Calu3 (cell line): ENCODE measurements around the gene MGMT. TPM values are rescaled to one million over a fixed set of nuclear protein-coding genes. Genes with fewer than 3 reads are reported as not detected.

Source experiments
- BruUV-seq: library from RNA; stranded (reverse); fragments of 400-500 nt; replicated peaks from 2 replicates; lab custom pipeline; 2021; lab: Mats Ljungman, UMichigan
- CTCF ChIA-PET: fragments of 300-600 bp; sonication (Branson Sonifier 250); formaldehyde crosslinking; loops from one replicate; lab custom pipeline; 2022; ENCODE audit warnings: antibody characterized with exemption; lab: Charles Lee
- DNase-seq: peaks from one replicate; pipeline ENCODE4 v3.0.0; 2022
- H3K27ac Mint-ChIP-seq: one replicate; pipeline ENCODE4 v1.8.0; 2022; ENCODE audit warnings: mixed read lengths; ENCODE audit not compliant: unreplicated experiment
- H3K27me3 Mint-ChIP-seq: one replicate; pipeline ENCODE4 v1.8.0; 2022; ENCODE audit warnings: mixed read lengths; ENCODE audit not compliant: unreplicated experiment
- H3K36me3 Mint-ChIP-seq: one replicate; pipeline ENCODE4 v1.8.0; 2022; ENCODE audit warnings: mild to moderate bottlenecking, moderate library complexity, mixed read lengths; ENCODE audit not compliant: insufficient read depth, unreplicated experiment
- H3K4me1 Mint-ChIP-seq: one replicate; pipeline ENCODE4 v1.8.0; 2022; ENCODE audit warnings: mild to moderate bottlenecking, low read depth, mixed read lengths; ENCODE audit not compliant: unreplicated experiment
- H3K4me3 Mint-ChIP-seq: one replicate; pipeline ENCODE4 v1.8.0; 2022; ENCODE audit warnings: mild to moderate bottlenecking, low read depth, moderate library complexity, mixed read lengths; ENCODE audit not compliant: unreplicated experiment
- H3K9me3 Mint-ChIP-seq: one replicate; pipeline ENCODE4 v1.8.0; 2022; ENCODE audit warnings: low read depth, mixed read lengths; ENCODE audit not compliant: unreplicated experiment
- intact Hi-C: fragments of 100-400 bp; cut with micrococcal nuclease; formaldehyde crosslinking; loops from one replicate; pipeline ENCODE4 v1.10.0; 2022; ENCODE audit not compliant: unreplicated experiment
- total RNA-seq: library from RNA; stranded (reverse); gene quantifications from 2 replicates; pipeline ENCODE4 v1.2.3, GENCODE V29; 2022
- TF ChIP-seq, protein P1 (sequence below): fragments of 200-600 bp; IDR thresholded peaks from one replicate; pipeline ENCODE4 v1.8.0; 2022; ENCODE audit warnings: antibody characterized with exemption; ENCODE audit not compliant: unreplicated experiment

MGMT gene
- total RNA-seq, 1 experiment from 2014 or later: 8.3 TPM

DNA sequence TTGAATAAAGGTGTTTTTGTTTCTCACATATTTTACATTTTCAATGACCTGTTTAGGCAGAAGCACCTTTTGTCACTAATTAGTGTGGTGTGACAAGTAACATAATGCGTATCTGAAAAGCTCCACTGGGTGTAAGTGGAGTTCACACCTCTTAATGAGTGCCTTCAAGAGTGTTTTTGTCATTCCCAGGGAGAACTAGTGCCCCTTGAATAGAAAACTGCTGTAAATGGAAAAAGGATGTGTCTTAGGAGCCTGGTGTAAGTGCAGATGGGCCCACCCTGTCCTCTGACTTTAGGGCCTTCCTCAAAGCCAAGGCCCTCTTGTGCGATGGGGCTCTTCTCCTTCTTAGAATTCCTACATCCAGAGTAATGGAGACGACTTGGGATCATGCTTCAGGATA lies 170.0 kb downstream of the MGMT start:
- no peak for DNase-seq
- no peaks in the 10 kb centered on the region for H3K27me3 Mint-ChIP-seq
- TF ChIP-seq, protein P1, sequence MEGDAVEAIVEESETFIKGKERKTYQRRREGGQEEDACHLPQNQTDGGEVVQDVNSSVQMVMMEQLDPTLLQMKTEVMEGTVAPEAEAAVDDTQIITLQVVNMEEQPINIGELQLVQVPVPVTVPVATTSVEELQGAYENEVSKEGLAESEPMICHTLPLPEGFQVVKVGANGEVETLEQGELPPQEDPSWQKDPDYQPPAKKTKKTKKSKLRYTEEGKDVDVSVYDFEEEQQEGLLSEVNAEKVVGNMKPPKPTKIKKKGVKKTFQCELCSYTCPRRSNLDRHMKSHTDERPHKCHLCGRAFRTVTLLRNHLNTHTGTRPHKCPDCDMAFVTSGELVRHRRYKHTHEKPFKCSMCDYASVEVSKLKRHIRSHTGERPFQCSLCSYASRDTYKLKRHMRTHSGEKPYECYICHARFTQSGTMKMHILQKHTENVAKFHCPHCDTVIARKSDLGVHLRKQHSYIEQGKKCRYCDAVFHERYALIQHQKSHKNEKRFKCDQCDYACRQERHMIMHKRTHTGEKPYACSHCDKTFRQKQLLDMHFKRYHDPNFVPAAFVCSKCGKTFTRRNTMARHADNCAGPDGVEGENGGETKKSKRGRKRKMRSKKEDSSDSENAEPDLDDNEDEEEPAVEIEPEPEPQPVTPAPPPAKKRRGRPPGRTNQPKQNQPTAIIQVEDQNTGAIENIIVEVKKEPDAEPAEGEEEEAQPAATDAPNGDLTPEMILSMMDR: no peak
- intact Hi-C loops: no loop called here
- H3K9me3 Mint-ChIP-seq: peaks cover 9% of the 10 kb centered on the region
- H3K36me3 Mint-ChIP-seq: no peaks in the 10 kb centered on the region
- H3K4me1 Mint-ChIP-seq: no peaks in the 10 kb centered on the region
- no peak overlapping the region for H3K27ac Mint-ChIP-seq
- BruUV-seq: no TSS peak
- CTCF ChIA-PET: no interaction called here
- H3K4me3 Mint-ChIP-seq: no peak overlapping the region

DNA sequence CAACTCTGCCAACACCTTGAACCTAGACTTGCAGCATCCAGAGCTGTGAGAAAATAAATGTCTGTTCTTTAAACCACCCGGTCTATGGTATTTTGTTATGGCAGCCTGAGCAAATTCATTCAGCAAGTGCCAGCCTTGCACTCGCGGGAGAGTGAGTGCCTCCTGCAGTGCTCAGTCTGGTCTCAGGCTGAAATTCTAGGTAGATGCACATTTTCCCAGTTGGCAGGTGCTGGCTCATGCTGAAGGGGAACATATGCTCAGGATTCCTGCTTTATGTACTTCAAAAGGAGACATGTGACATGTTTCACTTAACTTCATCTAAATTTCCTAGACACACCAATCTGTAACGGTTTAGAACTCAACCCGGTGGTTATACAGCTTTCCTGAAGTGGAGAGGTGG lies 170.8 kb downstream of the MGMT start:
- no peaks in the 10 kb centered on the region for H3K27me3 Mint-ChIP-seq
- no peak overlapping the region for H3K4me3 Mint-ChIP-seq
- H3K27ac Mint-ChIP-seq: no peak overlapping the region
- intact Hi-C loops: no loop called here
- no peak for DNase-seq
- CTCF ChIA-PET: no interaction called here
- no TSS peak for BruUV-seq
- no peaks in the 10 kb centered on the region for H3K36me3 Mint-ChIP-seq
- TF ChIP-seq, protein P1: no peak
- H3K4me1 Mint-ChIP-seq: no peaks in the 10 kb centered on the region
- H3K9me3 Mint-ChIP-seq: peaks cover 9% of the 10 kb centered on the region

DNA sequence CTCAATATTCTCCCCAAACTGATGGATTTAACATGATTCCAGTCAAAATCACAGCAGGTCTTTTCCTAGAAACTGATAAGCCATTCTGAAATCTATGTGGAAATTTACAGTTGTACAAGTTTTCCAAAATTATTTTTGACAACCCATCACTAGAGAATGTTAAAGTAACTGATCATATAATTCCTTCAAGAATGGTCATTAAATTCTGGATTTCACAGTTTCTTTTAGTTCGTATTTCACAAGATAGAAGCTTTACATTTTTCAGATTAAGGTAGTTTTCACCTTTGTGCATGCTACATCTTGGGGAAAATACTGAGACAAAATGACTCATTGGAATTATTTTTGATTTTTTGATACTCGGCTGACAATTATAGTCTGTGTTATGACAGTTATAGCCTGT lies 174.3 kb downstream of the MGMT start:
- no peak overlapping the region for H3K4me3 Mint-ChIP-seq
- no peak overlapping the region for H3K27ac Mint-ChIP-seq
- intact Hi-C loops: no loop called here
- CTCF ChIA-PET: no interaction called here
- peaks cover 4% of the 10 kb centered on the region for H3K9me3 Mint-ChIP-seq
- DNase-seq: no peak
- TF ChIP-seq, protein P1: no peak
- H3K27me3 Mint-ChIP-seq: no peaks in the 10 kb centered on the region
- H3K36me3 Mint-ChIP-seq: no peaks in the 10 kb centered on the region
- H3K4me1 Mint-ChIP-seq: no peaks in the 10 kb centered on the region
- BruUV-seq: no TSS peak

DNA sequence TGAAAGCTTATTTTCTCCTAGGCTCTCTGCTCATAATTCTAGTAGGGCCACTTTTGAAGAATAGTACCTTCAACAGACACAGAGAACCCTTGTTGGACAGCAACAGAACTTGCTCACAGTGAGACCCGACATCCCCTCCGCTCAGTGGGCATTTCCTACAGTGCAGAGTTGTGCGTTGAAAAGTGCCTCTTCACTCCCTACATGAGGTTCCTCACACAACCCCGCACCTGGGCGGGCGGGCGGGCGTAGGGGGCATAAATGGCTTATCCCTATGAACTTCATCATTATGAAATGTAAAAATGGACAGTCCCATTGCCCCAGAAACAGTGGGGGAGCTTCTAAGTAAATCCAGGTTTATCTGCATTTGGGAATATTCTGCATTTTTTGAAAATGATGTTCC lies 174.9 kb downstream of the MGMT start:
- no peaks in the 10 kb centered on the region for H3K4me1 Mint-ChIP-seq
- intact Hi-C loops: no loop called here
- peaks cover 4% of the 10 kb centered on the region for H3K9me3 Mint-ChIP-seq
- TF ChIP-seq, protein P1: no peak
- no peak overlapping the region for H3K27ac Mint-ChIP-seq
- CTCF ChIA-PET: no interaction called here
- no peak for DNase-seq
- BruUV-seq: no TSS peak
- no peaks in the 10 kb centered on the region for H3K27me3 Mint-ChIP-seq
- H3K36me3 Mint-ChIP-seq: no peaks in the 10 kb centered on the region
- H3K4me3 Mint-ChIP-seq: no peak overlapping the region
